ENCODE results near the gene TTLL6.

DNA sequence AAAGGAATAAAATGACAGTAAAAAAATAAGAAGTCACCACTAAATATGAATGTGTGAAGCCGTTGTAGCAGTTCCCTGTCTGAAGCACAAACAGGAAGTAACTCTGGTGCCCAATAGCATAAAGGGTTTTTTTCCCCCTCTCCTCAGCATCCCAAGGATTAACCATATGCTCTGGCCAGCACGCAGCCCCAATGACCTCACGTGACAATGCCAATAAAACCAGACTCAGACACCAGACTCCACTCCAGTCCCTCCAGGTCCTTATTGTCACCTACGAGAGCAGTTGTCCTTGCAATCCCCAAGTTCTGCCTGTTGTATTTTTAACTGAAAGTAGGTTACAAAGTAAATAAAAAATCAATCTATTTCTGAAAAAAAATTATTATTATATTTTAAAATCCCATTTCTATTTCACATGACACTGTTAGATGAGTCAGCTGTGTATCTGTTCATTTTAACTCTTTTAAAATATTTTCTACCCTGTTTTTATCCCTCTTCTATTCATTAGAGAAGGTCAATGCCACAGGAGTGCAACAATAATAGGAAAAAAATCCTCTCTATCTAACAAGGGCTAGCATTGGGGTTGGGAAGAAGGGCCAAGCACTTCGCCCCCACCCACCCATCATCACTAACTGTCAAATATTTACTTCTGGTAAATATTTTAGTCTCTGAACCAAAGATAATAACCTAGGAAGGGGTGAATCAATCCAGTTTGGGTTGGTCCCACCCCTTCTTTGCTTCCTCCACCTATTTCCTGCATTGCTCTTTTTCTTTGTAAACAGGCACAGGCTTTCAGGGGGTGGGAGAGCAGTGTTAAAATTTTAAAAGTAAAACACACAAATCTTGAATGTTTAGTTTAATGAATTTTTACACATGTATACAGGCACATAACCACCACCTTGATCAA, 101.3 kb downstream of the TTLL6 start:
- TF ChIP-seq CTCF (IDR thresholded peaks at IDR 0.05; ENCODE audit: poor library complexity), result no peak
- no peak for TF ChIP-seq EZH2 (IDR thresholded peaks at IDR 0.05; ENCODE audit: borderline replicate concordance)
- TF ChIP-seq EZH2phosphoT487 (IDR thresholded peaks at IDR 0.05; ENCODE audit: low read depth, severe bottlenecking, unreplicated experiment), result no peak
